Measurements from ENCODE around the gene SLC12A4. TPM values are rescaled to one million over a fixed set of nuclear protein-coding genes. Genes with fewer than 3 reads are reported as not detected.

SLC12A4 gene
- total and polyA plus RNA-seq, 2 of the 13 experiments (the other 11 are each of a cell fraction or from before 2014, with no cell fraction given), result 65.1 to 84.3 TPM

DNA sequence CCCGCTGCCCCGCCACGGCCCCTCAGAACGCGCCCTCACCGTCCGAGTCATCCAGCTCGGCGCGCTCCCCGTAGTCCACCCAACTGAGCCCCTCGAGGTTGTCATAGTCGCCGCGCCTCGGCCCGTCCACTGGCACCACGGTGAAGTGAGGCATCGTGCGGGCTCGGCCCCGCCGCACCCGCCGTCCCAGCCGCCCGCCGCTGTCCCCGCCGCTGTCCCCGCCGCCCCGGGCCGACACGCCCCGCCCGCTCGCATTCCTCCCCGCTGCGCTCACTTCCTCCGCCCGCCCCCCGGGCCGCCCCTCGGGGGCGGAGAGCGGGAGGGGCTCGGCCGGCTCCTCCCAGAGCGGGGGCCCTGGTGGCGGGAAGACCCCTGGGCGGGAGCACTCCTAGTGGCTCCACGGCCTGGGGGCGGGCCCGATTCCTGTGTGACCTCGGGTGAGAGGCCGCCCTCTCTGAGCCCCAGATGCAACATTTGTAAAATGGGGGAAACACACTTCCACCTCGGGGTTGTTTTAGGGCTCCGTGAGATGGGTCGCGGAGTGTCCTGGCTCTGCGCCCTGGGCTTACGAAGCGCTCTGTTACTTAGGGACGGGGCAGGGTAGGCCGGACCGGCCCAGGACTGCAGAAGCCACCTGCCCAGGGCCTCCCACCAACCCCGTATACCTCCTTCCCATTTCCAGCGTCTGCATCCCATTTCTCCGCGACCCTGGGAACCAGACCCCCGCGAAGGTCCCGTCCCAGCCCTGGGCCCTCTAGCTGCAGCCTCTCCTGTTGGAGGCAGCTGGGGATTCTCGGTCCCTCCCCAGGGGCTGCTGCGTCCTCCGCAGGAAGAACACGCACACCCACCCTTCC, at the start of gene SLC12A4 (continued):
- TF ChIP-seq, protein P1, sequence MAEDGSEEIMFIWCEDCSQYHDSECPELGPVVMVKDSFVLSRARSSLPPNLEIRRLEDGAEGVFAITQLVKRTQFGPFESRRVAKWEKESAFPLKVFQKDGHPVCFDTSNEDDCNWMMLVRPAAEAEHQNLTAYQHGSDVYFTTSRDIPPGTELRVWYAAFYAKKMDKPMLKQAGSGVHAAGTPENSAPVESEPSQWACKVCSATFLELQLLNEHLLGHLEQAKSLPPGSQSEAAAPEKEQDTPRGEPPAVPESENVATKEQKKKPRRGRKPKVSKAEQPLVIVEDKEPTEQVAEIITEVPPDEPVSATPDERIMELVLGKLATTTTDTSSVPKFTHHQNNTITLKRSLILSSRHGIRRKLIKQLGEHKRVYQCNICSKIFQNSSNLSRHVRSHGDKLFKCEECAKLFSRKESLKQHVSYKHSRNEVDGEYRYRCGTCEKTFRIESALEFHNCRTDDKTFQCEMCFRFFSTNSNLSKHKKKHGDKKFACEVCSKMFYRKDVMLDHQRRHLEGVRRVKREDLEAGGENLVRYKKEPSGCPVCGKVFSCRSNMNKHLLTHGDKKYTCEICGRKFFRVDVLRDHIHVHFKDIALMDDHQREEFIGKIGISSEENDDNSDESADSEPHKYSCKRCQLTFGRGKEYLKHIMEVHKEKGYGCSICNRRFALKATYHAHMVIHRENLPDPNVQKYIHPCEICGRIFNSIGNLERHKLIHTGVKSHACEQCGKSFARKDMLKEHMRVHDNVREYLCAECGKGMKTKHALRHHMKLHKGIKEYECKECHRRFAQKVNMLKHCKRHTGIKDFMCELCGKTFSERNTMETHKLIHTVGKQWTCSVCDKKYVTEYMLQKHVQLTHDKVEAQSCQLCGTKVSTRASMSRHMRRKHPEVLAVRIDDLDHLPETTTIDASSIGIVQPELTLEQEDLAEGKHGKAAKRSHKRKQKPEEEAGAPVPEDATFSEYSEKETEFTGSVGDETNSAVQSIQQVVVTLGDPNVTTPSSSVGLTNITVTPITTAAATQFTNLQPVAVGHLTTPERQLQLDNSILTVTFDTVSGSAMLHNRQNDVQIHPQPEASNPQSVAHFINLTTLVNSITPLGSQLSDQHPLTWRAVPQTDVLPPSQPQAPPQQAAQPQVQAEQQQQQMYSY (CRISPR knock-in tag; IDR thresholded peaks at IDR 0.05), result no peak
- TF ChIP-seq ZNF460 (CRISPR knock-in tag; IDR thresholded peaks at IDR 0.05; ENCODE audit: borderline replicate concordance) (no peak; the same call in 1 of the 2 replicates), XBP1 (CRISPR knock-in tag; IDR thresholded peaks at IDR 0.05) (no peak), ZNF766 (CRISPR knock-in tag; IDR thresholded peaks at IDR 0.05; ENCODE audit: borderline replicate concordance) (peak; percentile 53; the same call in 1 of the 2 replicates), SP1 (IDR thresholded peaks at IDR 0.05) (no peak), SP1 (CRISPR knock-in tag; IDR thresholded peaks at IDR 0.05) (peak; percentile 97), U2AF2 (IDR thresholded peaks at IDR 0.05; ENCODE audit: low read depth, low read length) (no peak), TAF1 (CRISPR knock-in tag; IDR thresholded peaks at IDR 0.05) (peak; percentile 67), MED1 (CRISPR knock-in tag; IDR thresholded peaks at IDR 0.05) (peak; percentile 72), NR3C1 (CRISPR knock-in tag; IDR thresholded peaks at IDR 0.05) (no peak), ZBTB21 (CRISPR knock-in tag; IDR thresholded peaks at IDR 0.05) (no peak; the same call in 1 of the 2 replicates), ZNF749 (CRISPR knock-in tag; IDR thresholded peaks at IDR 0.05; ENCODE audit: borderline replicate concordance) (no peak; the same call in 1 of the 2 replicates), PHF21A (CRISPR knock-in tag; IDR thresholded peaks at IDR 0.05) (peak; percentile 64)
- TF ChIP-seq, protein P2, sequence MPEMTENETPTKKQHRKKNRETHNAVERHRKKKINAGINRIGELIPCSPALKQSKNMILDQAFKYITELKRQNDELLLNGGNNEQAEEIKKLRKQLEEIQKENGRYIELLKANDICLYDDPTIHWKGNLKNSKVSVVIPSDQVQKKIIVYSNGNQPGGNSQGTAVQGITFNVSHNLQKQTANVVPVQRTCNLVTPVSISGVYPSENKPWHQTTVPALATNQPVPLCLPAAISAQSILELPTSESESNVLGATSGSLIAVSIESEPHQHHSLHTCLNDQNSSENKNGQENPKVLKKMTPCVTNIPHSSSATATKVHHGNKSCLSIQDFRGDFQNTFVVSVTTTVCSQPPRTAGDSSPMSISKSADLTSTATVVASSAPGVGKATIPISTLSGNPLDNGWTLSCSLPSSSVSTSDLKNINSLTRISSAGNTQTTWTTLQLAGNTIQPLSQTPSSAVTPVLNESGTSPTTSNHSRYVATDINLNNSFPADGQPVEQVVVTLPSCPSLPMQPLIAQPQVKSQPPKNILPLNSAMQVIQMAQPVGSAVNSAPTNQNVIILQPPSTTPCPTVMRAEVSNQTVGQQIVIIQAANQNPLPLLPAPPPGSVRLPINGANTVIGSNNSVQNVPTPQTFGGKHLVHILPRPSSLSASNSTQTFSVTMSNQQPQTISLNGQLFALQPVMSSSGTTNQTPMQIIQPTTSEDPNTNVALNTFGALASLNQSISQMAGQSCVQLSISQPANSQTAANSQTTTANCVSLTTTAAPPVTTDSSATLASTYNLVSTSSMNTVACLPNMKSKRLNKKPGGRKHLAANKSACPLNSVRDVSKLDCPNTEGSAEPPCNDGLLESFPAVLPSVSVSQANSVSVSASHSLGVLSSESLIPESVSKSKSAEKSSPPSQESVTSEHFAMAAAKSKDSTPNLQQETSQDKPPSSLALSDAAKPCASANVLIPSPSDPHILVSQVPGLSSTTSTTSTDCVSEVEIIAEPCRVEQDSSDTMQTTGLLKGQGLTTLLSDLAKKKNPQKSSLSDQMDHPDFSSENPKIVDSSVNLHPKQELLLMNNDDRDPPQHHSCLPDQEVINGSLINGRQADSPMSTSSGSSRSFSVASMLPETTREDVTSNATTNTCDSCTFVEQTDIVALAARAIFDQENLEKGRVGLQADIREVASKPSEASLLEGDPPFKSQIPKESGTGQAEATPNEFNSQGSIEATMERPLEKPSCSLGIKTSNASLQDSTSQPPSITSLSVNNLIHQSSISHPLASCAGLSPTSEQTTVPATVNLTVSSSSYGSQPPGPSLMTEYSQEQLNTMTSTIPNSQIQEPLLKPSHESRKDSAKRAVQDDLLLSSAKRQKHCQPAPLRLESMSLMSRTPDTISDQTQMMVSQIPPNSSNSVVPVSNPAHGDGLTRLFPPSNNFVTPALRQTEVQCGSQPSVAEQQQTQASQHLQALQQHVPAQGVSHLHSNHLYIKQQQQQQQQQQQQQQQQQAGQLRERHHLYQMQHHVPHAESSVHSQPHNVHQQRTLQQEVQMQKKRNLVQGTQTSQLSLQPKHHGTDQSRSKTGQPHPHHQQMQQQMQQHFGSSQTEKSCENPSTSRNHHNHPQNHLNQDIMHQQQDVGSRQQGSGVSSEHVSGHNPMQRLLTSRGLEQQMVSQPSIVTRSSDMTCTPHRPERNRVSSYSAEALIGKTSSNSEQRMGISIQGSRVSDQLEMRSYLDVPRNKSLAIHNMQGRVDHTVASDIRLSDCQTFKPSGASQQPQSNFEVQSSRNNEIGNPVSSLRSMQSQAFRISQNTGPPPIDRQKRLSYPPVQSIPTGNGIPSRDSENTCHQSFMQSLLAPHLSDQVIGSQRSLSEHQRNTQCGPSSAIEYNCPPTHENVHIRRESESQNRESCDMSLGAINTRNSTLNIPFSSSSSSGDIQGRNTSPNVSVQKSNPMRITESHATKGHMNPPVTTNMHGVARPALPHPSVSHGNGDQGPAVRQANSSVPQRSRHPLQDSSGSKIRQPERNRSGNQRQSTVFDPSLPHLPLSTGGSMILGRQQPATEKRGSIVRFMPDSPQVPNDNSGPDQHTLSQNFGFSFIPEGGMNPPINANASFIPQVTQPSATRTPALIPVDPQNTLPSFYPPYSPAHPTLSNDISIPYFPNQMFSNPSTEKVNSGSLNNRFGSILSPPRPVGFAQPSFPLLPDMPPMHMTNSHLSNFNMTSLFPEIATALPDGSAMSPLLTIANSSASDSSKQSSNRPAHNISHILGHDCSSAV (CRISPR knock-in tag; IDR thresholded peaks at IDR 0.05; ENCODE audit: borderline replicate concordance), result no peak
- TF ChIP-seq, protein P3, sequence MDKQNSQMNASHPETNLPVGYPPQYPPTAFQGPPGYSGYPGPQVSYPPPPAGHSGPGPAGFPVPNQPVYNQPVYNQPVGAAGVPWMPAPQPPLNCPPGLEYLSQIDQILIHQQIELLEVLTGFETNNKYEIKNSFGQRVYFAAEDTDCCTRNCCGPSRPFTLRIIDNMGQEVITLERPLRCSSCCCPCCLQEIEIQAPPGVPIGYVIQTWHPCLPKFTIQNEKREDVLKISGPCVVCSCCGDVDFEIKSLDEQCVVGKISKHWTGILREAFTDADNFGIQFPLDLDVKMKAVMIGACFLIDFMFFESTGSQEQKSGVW (CRISPR knock-in tag; IDR thresholded peaks at IDR 0.05; ENCODE audit: borderline replicate concordance), result no peak; the same call in 1 of the 2 replicates
- TF ChIP-seq, protein P4, sequence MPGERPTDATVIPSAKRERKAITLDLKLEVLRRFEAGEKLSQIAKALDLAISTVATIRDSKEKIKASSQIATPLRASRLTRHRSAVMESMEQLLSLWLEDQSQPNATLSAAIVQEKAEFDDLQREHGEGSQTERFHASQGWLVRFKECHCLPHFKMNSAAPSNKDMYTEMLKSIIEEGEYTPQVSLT (CRISPR knock-in tag; IDR thresholded peaks at IDR 0.05; ENCODE audit: borderline replicate concordance, low read depth), result no peak
